ENCODE measurements around the gene SIPA1L2. TPM values are rescaled to one million over a fixed set of nuclear protein-coding genes. Genes with fewer than 3 reads are reported as not detected.

Gene SIPA1L2
- total and polyA plus RNA-seq, 10 of the 15 experiments (the other 5 are each of a cell fraction or from before 2014, with no cell fraction given): 0.01 to 0.18 TPM; not detected in 8

DNA sequence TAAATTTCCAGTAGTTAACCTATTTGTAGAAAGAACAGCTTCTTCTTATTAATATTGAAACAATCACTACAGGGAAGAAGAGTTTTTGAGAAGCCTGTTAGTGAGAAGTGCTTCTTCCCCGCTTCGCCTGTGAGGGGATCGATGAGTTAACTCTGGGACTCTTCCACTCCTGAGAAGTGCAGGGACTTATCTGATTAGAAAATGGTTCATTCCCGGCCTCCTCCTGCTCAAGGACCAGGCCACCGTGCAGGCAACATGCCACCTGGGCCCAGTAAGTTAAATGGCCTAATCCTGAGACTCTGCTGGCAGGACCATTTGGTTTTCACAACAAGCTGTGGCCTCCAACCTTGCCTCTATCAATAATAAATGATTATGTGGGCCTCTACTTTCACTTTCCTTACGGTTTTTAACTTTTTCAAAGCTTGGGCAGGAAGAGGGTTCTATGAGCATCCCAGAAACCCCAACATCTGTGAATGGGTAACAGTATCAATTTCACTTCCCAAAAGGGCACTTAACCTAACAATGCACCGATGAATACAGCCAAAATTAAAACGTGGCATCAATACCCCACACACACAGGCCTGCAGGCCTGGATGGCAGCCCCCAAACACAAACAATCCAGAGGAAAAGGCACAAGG, 33.1 kb downstream of the SIPA1L2 start:
- Histone ChIP-seq H3K4me2 (ENCODE audit: control insufficient read depth, insufficient read depth) (peak overlapping the region; percentile 57), H3K4me3 (no peak overlapping the region), H3K27me3 (replicated peaks in 1 of 2; ENCODE audit: control insufficient read depth in 2 of 2, insufficient read depth in 2 of 2, low read length in 1 of 2) (no peaks in the 10 kb centered on the region), H3K9me3 (replicated peaks; ENCODE audit: control insufficient read depth, insufficient read depth, low read length) (no peaks in the 10 kb centered on the region), H3K4me1 (ENCODE audit: control insufficient read depth, insufficient read depth, low read length) (peaks cover 36% of the 10 kb centered on the region), H3K79me2 (ENCODE audit: control insufficient read depth, insufficient read depth, low read length) (no peaks in the 10 kb centered on the region), H2AFZ (ENCODE audit: control insufficient read depth, low read depth, low read length) (peak overlapping the region; percentile 48), H4K20me1 (ENCODE audit: control insufficient read depth, insufficient read depth) (no peaks in the 10 kb centered on the region), H3K36me3 (ENCODE audit: control insufficient read depth in 2 of 2, insufficient read depth in 2 of 2, low read length in 1 of 2) (no peaks in the 10 kb centered on the region), H3K27ac (ENCODE audit: control insufficient read depth, insufficient read depth) (peak overlapping the region; percentile 37), H3K9ac (ENCODE audit: control insufficient read depth, insufficient read depth, low read length) (no peak overlapping the region)
- SMC1A ChIA-PET (ENCODE audit: uncharacterized antibody, unreplicated experiment): no interaction called here
- in situ Hi-C loops (cut with MboI) (no loop called here), intact Hi-C loops (cut with micrococcal nuclease; ENCODE audit: unreplicated experiment) (no loop called here)
- FAIRE-seq (peak; percentile 88), DNase-seq (ENCODE audit: low read depth, low spot score) (no peak), ATAC-seq (peak; percentile 72)
- BruUV-seq (replicated peaks): no TSS peak
- CTCF ChIA-PET: no interaction called here
- POLR2A ChIA-PET: no interaction called here
- TF ChIP-seq, protein P1, sequence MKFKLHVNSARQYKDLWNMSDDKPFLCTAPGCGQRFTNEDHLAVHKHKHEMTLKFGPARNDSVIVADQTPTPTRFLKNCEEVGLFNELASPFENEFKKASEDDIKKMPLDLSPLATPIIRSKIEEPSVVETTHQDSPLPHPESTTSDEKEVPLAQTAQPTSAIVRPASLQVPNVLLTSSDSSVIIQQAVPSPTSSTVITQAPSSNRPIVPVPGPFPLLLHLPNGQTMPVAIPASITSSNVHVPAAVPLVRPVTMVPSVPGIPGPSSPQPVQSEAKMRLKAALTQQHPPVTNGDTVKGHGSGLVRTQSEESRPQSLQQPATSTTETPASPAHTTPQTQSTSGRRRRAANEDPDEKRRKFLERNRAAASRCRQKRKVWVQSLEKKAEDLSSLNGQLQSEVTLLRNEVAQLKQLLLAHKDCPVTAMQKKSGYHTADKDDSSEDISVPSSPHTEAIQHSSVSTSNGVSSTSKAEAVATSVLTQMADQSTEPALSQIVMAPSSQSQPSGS (IDR thresholded peaks at IDR 0.05; ENCODE audit: low read length): no peak
- TF ChIP-seq NFXL1 (IDR thresholded peaks at IDR 0.05; ENCODE audit: borderline replicate concordance) (no peak), RUNX3 (IDR thresholded peaks at IDR 0.05; ENCODE audit: low read length) (0 out of 2 replicates have a peak, but pooled peaks have one; percentile 23), SPI1 (IDR thresholded peaks at IDR 0.05; ENCODE audit: borderline replicate concordance, insufficient read depth, low read depth, low read length) (peak; percentile 53; the same call in 1 of the 2 replicates)
- RAD21 ChIA-PET (ENCODE audit: unreplicated experiment): no interaction called here
- WGBS (ENCODE audit: insufficient coverage, insufficient replicate concordance, low lambda C conversion rate, missing lambda C conversion rate): 46% methylated on average over 8 of the region's 8 CpGs

Measured in GM12878 (cell line).